Posterior vena cava (tissue), 2 donors: ENCODE measurements around the gene NCKAP5. TPM values are rescaled to one million over a fixed set of nuclear protein-coding genes. Genes with fewer than 3 reads are reported as not detected.

Source experiments
- DNase-seq: peaks from one replicate; pipeline ENCODE4 v3.0.0-alpha.2; 2020; ENCODE audit warnings: low spot score
- intact Hi-C, 2 donors: fragments of 100-400 bp; cut with DNase I; formaldehyde crosslinking; loops; one replicate each; pipeline versions ENCODE4 v1.14.1 to v1.14.2; 2022 to 2023
- total RNA-seq, 2 donors: library from RNA; stranded (reverse); fragmentation: NEBNext Ultra II Directional; extraction: Animal tissue kit (Norgen Biotek cat#: 25700); gene quantifications; one replicate each; pipeline ENCODE4 v1.2.1, GENCODE V29; 2021
- donor health status: DM: yes; HTN: yes; CAD: no.
- donor health status: DM: yes; HTN: yes; CAD: no.

The NCKAP5 gene
- total RNA-seq, 2 donors from 2014 or later: 2.0 to 2.1 TPM

GRCh38 chr2:133504566-133505505 lies 63.4 kb downstream of the NCKAP5 start:
- intact Hi-C loops: loop anchor here in 1 of 2 donors (10.0 kb wide), 1 partner anchor 580 kb away; no protein-coding TSS in a partner anchor
- DNase-seq: no peak

DNA sequence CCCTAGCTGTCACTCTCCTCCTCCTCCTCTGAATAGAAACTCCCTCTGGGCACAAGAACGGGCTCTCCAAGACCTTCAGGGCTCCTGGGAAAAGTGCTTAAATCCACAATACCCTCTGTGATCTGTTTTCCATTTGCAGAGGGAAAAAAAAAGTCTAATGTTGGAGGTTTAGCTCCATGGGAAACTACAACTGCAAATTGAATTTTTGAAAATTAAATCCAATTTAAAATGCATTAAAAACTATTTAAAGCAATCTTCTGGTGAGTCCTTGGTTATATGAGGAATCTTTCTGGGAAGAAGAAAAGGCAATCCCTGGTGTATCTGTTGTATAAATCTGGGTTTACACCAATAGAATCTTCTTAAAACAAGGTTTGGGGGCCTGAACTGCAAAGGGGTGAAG lies 64.3 kb downstream of the NCKAP5 start:
- intact Hi-C loops: loop anchor here in 1 of 2 donors (10.0 kb wide), 1 partner anchor 581 kb away; no protein-coding TSS in a partner anchor
- DNase-seq: no peak

DNA sequence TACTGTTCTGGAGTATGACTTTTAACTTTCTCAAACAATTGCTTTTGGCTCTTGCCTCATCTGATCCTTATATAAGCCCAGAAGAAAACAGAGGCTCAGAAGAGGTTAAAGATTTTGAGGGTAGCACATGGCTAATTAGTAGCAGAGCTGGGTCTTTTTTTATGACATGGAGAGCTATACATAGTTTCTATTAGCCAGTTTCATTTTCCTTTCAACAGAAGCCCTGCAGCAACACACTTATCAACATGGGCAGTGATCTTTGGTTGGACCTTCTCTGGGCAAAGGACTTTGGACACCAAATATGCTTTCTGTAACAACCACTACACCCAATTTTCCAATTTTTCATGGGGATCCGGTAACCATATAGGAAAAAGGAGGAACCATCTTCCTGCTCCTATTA lies 64.9 kb downstream of the NCKAP5 start:
- intact Hi-C loops: loop anchor here in 1 of 2 donors (10.0 kb wide), 1 partner anchor 581 kb away; no protein-coding TSS in a partner anchor
- no peak for DNase-seq

- intact Hi-C loops: loop anchor here in 1 of 2 donors (10.0 kb wide), 1 partner anchor 582 kb away; no protein-coding TSS in a partner anchor
- DNase-seq: no peak
Measured at GRCh38 chr2:133502678-133503077, 65.6 kb downstream of the NCKAP5 start.

DNA sequence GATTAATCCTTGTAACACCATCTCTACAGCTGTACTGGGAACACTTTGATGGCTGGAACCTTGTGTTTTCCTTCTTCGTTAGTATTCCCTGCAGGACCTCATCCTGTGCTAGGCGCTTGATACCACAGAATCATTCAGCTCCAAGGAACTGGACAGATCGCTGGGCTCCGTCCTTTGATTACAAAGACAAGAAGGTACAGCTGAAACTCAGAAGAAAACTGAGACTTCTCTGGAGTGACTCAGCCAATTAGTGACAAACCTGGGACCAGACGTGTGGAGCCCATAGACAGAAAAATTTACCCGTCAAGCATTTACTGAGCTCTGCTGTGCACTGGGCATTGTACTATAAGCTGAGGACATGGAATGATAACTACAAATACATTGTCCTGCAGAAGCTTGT lies 67.3 kb downstream of the NCKAP5 start:
- no peak for DNase-seq
- intact Hi-C loops: loop anchor here in 1 of 2 donors (10.0 kb wide), 1 partner anchor 584 kb away; no protein-coding TSS in a partner anchor

- no peak for DNase-seq
- intact Hi-C loops: no loop called here
Measured at GRCh38 chr2:133498662-133499585, 69.3 kb downstream of the NCKAP5 start.

GRCh38 chr2:133497951-133498565 lies 70.2 kb downstream of the NCKAP5 start:
- no peak for DNase-seq
- intact Hi-C loops: no loop called here

- DNase-seq: no peak
Measured at GRCh38 chr2:133497270-133497893, 70.9 kb downstream of the NCKAP5 start.

GRCh38 chr2:133496501-133497269 lies 71.6 kb downstream of the NCKAP5 start:
- intact Hi-C loops: no loop called here

More at GRCh38 chr2:133497270-133497893, 70.9 kb downstream of the NCKAP5 start:
- intact Hi-C loops: no loop called here

DNA sequence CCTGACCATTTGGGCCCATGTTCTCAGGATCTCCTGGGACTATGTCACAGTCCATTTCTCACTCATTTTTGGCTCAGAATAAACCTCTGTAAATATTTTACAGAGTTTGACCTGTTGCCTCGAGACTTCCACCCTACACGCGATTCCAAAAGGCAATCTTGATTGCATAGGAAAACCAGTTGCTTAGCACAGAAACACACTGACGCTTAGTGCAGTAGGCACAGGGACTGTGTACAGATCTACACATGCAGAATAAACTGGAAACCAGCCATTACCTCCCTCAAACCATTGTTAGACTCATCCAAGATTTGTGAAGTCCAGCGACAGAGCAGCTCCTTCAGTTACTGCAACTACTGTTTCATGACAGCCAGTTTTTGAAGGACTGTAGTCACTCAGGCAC lies 73.0 kb downstream of the NCKAP5 start:
- intact Hi-C loops: no loop called here
- no peak for DNase-seq

More at GRCh38 chr2:133496501-133497269, 71.6 kb downstream of the NCKAP5 start:
- no peak for DNase-seq

DNA sequence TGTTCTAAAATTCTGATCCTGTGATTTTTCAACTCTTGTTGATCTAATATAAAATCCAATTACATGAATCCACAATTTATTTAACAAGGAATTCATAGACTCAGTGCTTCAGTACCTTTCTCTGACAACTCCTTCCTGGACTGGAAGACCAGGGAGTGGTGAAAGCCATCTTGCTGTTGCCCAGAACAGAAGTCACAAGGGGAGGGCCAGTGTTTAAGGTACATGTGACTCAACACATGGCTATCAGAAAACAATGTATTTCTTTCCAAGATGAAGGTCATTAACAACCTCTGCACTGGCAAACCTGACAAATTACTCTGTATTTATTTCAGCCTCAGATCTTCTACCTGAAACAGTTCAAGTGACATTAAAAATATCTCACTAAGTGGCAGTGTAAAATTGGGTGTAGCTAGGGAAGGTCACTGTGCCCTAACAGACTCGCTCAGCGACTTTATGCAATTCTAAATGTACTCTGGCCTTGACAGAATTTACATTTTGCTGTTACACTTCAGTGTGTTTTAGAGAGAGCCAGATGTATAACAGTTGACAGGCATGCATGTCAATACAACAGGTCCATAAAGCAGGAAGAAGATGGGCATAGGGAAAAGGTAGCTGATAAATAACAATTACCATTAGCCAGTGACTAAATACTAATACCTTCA lies 75.4 kb downstream of the NCKAP5 start:
- DNase-seq: no peak
- intact Hi-C loops: no loop called here

DNA sequence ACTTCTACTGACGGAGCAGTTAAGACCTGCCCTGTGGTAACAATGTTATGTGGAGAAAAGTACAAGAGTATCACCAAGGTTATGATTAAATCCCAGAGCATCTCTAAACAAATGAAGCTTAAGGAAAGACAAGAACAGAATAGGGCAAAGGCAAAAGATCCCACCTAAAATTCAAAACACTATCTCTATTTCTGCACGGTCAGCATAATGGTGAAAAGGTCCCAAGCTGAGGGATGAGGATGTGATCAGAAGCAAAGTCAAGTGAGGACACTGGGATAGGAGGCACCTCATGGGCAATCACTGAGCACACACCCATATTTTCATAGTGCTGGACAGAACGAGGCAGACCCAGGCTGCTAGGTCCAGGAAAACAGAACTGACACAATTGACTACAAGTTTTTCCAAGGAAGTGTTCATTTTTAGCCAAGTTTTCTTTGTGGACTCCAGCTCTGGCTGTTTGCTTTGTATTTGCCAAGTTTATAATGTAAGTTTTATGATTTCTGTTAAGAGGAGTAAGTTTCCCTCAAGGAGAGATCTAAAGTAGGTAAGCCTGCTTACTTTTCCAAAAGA lies 77.8 kb downstream of the NCKAP5 start:
- DNase-seq: no peak
- intact Hi-C loops: no loop called here

DNA sequence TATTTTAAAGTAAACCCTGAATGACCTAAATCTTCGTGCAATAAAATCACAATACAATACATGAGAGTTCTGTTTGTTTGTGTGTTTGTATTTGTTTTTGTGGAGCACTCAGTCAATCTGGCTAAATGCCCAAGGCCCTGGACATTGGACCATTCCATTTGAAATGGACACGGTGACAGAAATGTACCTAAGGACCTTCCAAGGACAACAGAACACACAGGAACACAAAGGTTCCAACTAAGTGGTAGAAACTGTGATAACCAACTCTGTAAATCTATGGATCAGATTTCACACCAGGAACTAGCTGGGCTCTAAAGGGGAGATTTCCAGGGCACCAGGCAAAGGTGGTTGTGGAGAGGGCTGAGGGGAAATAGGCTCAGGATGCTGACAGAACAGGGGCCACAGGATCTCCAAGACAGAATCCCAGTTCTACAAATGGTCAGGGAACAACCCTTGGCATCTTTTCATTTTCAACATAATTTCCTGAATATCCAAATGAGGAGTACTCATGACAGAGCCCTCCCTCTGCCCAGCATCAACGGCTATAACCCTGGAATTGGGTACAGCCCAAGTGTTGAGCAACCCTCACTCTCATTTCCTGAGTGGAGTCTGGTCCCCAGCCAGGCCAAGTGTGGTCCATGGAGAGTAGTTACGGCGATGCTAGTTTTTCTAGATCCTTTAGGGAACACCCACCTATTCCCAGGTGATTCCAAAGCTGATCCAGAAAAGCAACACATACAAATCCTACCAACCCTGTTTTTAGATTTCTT lies 78.4 kb downstream of the NCKAP5 start:
- intact Hi-C loops: no loop called here
- DNase-seq: no peak

- no peak for DNase-seq
Measured at GRCh38 chr2:133489146-133489545, 79.1 kb downstream of the NCKAP5 start.

DNA sequence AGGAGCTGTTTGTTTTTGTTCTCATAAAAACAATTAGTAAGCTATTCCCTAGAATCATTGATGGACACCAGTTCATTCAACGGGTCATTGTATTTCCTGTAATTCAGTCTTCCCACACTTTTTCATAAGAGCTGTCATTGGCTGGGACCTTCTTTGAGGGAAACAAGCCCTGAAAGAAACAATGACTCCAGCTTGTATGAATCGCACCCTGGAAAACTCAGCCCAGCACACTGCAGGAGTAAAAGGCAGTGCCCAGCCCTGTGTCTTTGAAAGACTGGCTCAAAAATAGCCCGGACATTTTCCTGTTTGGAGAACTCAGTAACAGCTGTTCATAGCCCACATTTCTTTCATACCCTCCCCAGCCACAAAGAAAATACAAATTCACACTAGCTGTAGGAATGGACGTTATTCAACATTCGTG lies 81.5 kb downstream of the NCKAP5 start:
- intact Hi-C loops: no loop called here
- no peak for DNase-seq

More at GRCh38 chr2:133489146-133489545, 79.1 kb downstream of the NCKAP5 start:
- intact Hi-C loops: no loop called here

- intact Hi-C loops: no loop called here
- DNase-seq: no peak
Measured at GRCh38 chr2:133485868-133486267, 82.4 kb downstream of the NCKAP5 start.
